DMS53 treated with DMSO at 0.1 percent for 48 hours (cell line): ENCODE measurements around the gene DHDH.
"Not testable (repeated sequence)": the region's sequence is repeated elsewhere in the genome, so short reads cannot be mapped to it uniquely, and the experiment has no call there.

Source experiments
- DNase-seq: peaks from one replicate; lab custom pipeline; 2025; ENCODE audit not compliant: unreplicated experiment; lab: John Stamatoyannopoulos, UW

Gene DHDH

GRCh38 chr19:48933382-48933932 lies at the start of gene DHDH:
DHDH (plus strand) TSS chr19:48933699; CDS start chr19:48933722, 23 bp downstream.
- peak; percentile 96 for DNase-seq

- no peak for DNase-seq
Measured at GRCh38 chr19:48883726-48884125, 49.8 kb upstream of the DHDH start.

GRCh38 chr19:48887861-48888612 lies 45.5 kb upstream of the DHDH start:
- DNase-seq = no peak

GRCh38 chr19:48889496-48889895 lies 44.0 kb upstream of the DHDH start:
- DNase-seq = not testable (repeated sequence)

GRCh38 chr19:48890551-48890950 lies 42.9 kb upstream of the DHDH start:
- DNase-seq = no peak

- DNase-seq = no peak
Measured at GRCh38 chr19:48895226-48895625, 38.3 kb upstream of the DHDH start.

GRCh38 chr19:48896191-48896720 lies 37.2 kb upstream of the DHDH start:
- DNase-seq = no peak

- DNase-seq = no peak
Measured at GRCh38 chr19:48897181-48897580, 36.3 kb upstream of the DHDH start.

GRCh38 chr19:48899386-48899749 lies 34.1 kb upstream of the DHDH start:
- not testable (repeated sequence) for DNase-seq

GRCh38 chr19:48899781-48900476 lies 33.6 kb upstream of the DHDH start, which contains the start of gene NUCB1:
NUCB1 (plus strand) TSS chr19:48900312; CDS start chr19:48900797, 485 bp downstream.
- DNase-seq = peak; percentile 92

GRCh38 chr19:48900477-48901406 lies 32.8 kb upstream of the DHDH start:
- no peak for DNase-seq

GRCh38 chr19:48902291-48902690 lies 31.2 kb upstream of the DHDH start:
- DNase-seq = not testable (repeated sequence)

GRCh38 chr19:48903788-48904187 lies 29.7 kb upstream of the DHDH start:
- not testable (repeated sequence) for DNase-seq

GRCh38 chr19:48905664-48906063 lies 27.8 kb upstream of the DHDH start:
- DNase-seq = no peak

- DNase-seq = no peak
Measured at GRCh38 chr19:48906324-48906723, 27.2 kb upstream of the DHDH start.

GRCh38 chr19:48907671-48908070 lies 25.8 kb upstream of the DHDH start:
- no peak for DNase-seq

- not testable (repeated sequence) for DNase-seq
Measured at GRCh38 chr19:48909424-48910077, 23.9 kb upstream of the DHDH start.

GRCh38 chr19:48910803-48911202 lies 22.7 kb upstream of the DHDH start:
- no peak for DNase-seq

GRCh38 chr19:48913114-48913889 lies 20.2 kb upstream of the DHDH start:
- DNase-seq = no peak
